Measurements from ENCODE around the gene OR8G5.

Gene OR8G5

DNA sequence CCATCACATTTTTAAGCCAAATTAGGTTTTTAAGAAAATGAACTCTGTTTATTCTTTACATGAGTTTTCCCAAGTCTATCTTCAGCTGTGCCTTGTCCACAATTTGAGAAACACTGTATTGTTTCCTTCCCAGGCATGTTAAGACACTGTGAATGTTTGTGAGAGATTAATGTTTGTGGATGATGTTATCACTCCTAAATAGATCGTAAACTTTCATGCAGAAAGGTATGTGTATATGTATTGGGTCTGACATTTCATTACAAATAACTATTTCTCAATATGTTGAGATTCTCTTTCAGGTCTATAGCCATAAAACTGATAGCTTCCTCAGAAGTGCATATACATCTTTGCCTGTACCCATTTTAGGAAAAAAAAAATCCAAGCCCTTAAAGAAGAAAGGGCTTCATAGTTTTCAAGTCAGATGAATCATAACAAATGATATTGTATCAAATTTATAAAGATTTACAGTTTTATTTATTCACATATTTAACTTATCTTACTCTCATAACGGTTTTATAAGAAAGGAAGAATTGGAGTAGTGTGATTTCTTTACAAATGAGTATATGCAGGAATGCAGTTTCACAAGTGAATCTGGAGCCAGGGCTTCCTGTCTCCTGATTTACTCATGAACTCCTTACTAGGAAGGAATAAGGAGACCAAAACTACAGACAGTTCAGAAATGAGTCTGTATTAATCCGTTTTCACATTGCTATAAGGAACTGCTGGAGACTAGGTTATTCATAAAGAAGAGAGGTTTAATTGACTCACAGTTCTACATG is 46.4 kb downstream of the OR8G5 start:
- TF ChIP-seq, protein P1, sequence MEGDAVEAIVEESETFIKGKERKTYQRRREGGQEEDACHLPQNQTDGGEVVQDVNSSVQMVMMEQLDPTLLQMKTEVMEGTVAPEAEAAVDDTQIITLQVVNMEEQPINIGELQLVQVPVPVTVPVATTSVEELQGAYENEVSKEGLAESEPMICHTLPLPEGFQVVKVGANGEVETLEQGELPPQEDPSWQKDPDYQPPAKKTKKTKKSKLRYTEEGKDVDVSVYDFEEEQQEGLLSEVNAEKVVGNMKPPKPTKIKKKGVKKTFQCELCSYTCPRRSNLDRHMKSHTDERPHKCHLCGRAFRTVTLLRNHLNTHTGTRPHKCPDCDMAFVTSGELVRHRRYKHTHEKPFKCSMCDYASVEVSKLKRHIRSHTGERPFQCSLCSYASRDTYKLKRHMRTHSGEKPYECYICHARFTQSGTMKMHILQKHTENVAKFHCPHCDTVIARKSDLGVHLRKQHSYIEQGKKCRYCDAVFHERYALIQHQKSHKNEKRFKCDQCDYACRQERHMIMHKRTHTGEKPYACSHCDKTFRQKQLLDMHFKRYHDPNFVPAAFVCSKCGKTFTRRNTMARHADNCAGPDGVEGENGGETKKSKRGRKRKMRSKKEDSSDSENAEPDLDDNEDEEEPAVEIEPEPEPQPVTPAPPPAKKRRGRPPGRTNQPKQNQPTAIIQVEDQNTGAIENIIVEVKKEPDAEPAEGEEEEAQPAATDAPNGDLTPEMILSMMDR (IDR thresholded peaks at IDR 0.05; ENCODE audit: insufficient read depth, low read length, missing control alignments): no peak
- no peak overlapping the region for H3K4me3 ChIP-seq (ENCODE audit: low read depth, low read length)
- POLR2A ChIA-PET: no interaction called here
- CTCF ChIA-PET: no interaction called here
- DNase-seq (ENCODE audit: low read depth, low spot score): no peak

DNA sequence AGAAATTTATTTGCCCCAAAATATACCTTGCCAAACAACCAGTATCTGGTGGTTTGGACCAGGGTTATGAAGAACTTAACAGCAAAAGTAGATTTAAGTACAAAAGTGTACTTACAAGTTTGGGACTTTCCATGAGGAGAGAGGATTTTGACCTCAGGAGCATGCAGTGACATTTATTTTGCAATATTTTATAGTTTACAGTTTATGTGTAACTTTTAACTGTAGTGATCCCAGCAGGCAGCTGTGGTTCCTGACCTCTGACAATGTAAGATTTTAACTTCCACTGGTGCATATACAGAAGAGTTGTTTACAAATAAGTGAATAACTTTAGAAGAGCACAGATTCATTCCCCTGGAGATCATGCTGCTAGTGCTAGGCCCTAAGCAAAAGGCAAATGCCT is 50.9 kb downstream of the OR8G5 start:
- ChIA-PET CTCF (no interaction called here), POLR2A (no interaction called here)
- no peak overlapping the region for H3K4me3 ChIP-seq (ENCODE audit: low read depth, low read length)
- DNase-seq (ENCODE audit: low read depth, low spot score): no peak
- TF ChIP-seq, protein P1 (IDR thresholded peaks at IDR 0.05; ENCODE audit: insufficient read depth, low read length, missing control alignments): no peak

DNA sequence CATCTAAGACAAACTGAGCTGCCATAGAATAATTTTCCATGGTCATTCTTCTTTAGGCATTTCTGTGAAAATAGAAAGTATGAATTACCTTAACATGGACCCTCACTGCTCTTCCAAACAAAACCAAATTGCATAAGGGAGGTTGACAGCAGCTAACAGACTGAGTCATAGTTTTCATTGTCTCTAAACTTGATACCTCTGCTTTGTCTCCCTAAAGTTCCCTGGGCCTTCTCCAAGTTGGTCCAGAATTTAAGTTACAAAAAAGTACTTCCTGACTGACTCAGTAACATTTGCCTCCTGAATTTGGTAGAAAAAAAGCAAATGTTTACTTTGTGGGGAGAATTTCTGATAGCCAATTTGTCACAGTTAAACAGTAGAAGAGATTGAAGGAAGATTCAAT is 54.5 kb downstream of the OR8G5 start:
- ChIA-PET POLR2A (no interaction called here), CTCF (no interaction called here)
- TF ChIP-seq, protein P1 (IDR thresholded peaks at IDR 0.05; ENCODE audit: insufficient read depth, low read length, missing control alignments): no peak
- DNase-seq (ENCODE audit: low read depth, low spot score): no peak
- H3K4me3 ChIP-seq (ENCODE audit: low read depth, low read length): no peak overlapping the region

DNA sequence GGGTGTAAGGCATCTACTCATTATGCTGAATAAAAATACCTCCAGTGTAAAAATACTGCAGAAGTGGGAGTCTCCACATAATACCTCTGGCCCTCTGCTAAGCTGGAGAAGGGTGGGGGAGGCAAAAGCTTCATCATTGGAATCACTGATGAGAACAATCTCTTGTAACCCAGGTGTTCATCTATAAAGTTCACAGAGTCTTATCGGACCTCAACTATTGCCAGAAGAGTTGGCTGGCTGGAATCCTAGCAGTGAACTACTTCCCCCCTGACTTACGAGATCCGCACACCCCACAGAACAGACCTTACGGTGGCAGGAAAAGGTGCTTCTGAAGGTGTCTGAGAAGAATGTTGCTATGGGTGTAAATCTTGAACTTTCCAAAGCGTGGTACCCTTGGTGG is 55.1 kb downstream of the OR8G5 start:
- TF ChIP-seq, protein P1 (IDR thresholded peaks at IDR 0.05; ENCODE audit: insufficient read depth, low read length, missing control alignments): no peak
- no peak for DNase-seq (ENCODE audit: low read depth, low spot score)
- POLR2A ChIA-PET: no interaction called here
- H3K4me3 ChIP-seq (ENCODE audit: low read depth, low read length): no peak overlapping the region
- CTCF ChIA-PET: no interaction called here

DNA sequence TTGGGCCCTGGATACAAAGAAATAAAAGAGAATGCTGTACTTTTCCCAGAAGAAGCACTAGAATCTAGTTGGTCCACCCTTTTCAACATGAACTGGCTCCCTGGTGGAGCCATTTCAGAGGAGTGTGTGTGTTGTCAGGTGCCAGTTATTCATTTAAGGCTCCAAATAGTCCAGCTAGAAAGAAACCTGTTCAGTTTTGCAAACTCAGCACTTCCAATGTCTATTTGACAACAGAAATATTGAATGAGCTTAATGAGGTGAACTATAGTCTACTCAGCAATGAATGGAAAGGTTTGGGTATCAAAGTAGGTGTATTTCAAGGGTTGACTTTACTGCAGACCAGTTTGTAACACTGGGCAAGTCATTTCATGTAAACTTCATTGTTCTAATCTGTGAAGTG is 55.5 kb downstream of the OR8G5 start:
- ChIA-PET CTCF (no interaction called here), POLR2A (no interaction called here)
- no peak overlapping the region for H3K4me3 ChIP-seq (ENCODE audit: low read depth, low read length)
- DNase-seq (ENCODE audit: low read depth, low spot score): no peak
- TF ChIP-seq, protein P1 (IDR thresholded peaks at IDR 0.05; ENCODE audit: insufficient read depth, low read length, missing control alignments): no peak

DNA sequence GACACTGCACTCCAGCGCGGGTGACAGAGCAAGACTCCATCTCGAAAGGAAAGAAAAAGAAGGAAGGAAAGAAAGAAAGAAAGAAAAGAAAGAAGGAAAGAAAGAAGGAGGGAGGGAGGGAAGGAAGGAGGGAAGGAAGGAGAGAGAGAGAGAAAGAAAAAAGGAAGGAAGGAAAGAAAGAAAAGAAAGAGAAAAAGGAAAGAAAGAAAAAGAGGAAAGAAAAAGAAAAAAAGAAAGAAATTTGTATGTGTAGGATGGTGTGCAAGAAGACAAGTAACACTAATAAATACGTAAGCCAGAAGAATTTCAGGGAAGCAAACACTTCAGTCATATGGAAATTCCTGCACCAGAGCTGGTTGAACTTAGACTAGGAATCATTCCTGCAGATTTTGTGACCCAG is 57.0 kb downstream of the OR8G5 start:
- POLR2A ChIA-PET: no interaction called here
- DNase-seq (ENCODE audit: low read depth, low spot score): no peak
- H3K4me3 ChIP-seq (ENCODE audit: low read depth, low read length): no peak overlapping the region
- TF ChIP-seq, protein P1 (IDR thresholded peaks at IDR 0.05; ENCODE audit: insufficient read depth, low read length, missing control alignments): no peak
- CTCF ChIA-PET: no interaction called here

All from AG04449 (cell line).